Activated CD4-positive, alpha-beta T cell treated with anti-CD3 and anti-CD28 coated beads for 1 hour (primary cell): ENCODE data around the gene MBOAT1.

Experiments used
- DNase-seq: peaks from one replicate; pipeline ENCODE4 v3.0.0-alpha.2; 2020

Gene MBOAT1

GRCh38 chr6:20233007-20233730, 20.9 kb upstream of the MBOAT1 start:
- no peak for DNase-seq

- no peak for DNase-seq
These were observed 19.9 kb upstream of the MBOAT1 start for GRCh38 chr6:20232188-20232587.

- no peak for DNase-seq
These were observed 18.3 kb upstream of the MBOAT1 start for GRCh38 chr6:20230401-20231119.

- DNase-seq: no peak
These were observed 17.6 kb upstream of the MBOAT1 start for GRCh38 chr6:20229881-20230280.

- DNase-seq: no peak
These were observed 15.1 kb upstream of the MBOAT1 start for GRCh38 chr6:20227350-20227749.

- DNase-seq: no peak
These were observed 10.9 kb upstream of the MBOAT1 start for GRCh38 chr6:20223141-20223540.

- DNase-seq: no peak
These were observed 9.2 kb upstream of the MBOAT1 start for GRCh38 chr6:20221421-20221820.

GRCh38 chr6:20220359-20220758, 8.1 kb upstream of the MBOAT1 start:
- no peak for DNase-seq

GRCh38 chr6:20217891-20218290, 5.6 kb upstream of the MBOAT1 start:
- DNase-seq: no peak

- no peak for DNase-seq
These were observed 5.1 kb upstream of the MBOAT1 start for GRCh38 chr6:20217324-20217855.

GRCh38 chr6:20215310-20215709, 3.0 kb upstream of the MBOAT1 start:
- DNase-seq: no peak

- DNase-seq: no peak
These were observed 1.1 kb upstream of the MBOAT1 start for GRCh38 chr6:20213271-20213798.

- no peak for DNase-seq
These were observed 303 bp downstream of the MBOAT1 start for GRCh38 chr6:20211941-20212391.

- no peak for DNase-seq
These were observed 980 bp downstream of the MBOAT1 start for GRCh38 chr6:20211037-20211940.

- no peak for DNase-seq
These were observed 2.1 kb downstream of the MBOAT1 start for GRCh38 chr6:20210158-20210557.

- DNase-seq: no peak
These were observed 3.4 kb downstream of the MBOAT1 start for GRCh38 chr6:20208687-20209378.

GRCh38 chr6:20207088-20207418, 5.2 kb downstream of the MBOAT1 start:
- DNase-seq: no peak

GRCh38 chr6:20205722-20206161, 6.5 kb downstream of the MBOAT1 start:
- no peak for DNase-seq

GRCh38 chr6:20204512-20204894, 7.8 kb downstream of the MBOAT1 start:
- DNase-seq: no peak

GRCh38 chr6:20203561-20204511, 8.4 kb downstream of the MBOAT1 start:
- no peak for DNase-seq

- no peak for DNase-seq
These were observed 9.5 kb downstream of the MBOAT1 start for GRCh38 chr6:20202699-20203302.
